Memory B cell (primary cell): ENCODE results near the gene SRRM2.

Experiments used
- ATAC-seq: fragments of 150-1000 bp; cut with Tn5 transposase; 2 replicates; pipeline ENCODE4 v1.10.0; 2021; ENCODE audit warnings: low read depth, mild to moderate bottlenecking, moderate library complexity
- DNase-seq, 2 donors: peaks; one replicate each; pipeline ENCODE4 v3.0.0; 2022; ENCODE audit warnings: low spot score in 2 of 2
- H3K27ac Mint-ChIP-seq: one replicate; pipeline ENCODE4 v1.8.0; 2022; ENCODE audit warnings: mild to moderate bottlenecking, moderate library complexity, mixed read lengths
- H3K27me3 Mint-ChIP-seq: one replicate; pipeline ENCODE4 v1.8.0; 2022; ENCODE audit warnings: mixed read lengths
- H3K36me3 Mint-ChIP-seq: one replicate; pipeline ENCODE4 v1.8.0; 2022; ENCODE audit warnings: mild to moderate bottlenecking, mixed read lengths
- H3K4me1 Mint-ChIP-seq: one replicate; pipeline ENCODE4 v1.8.0; 2022; ENCODE audit warnings: mixed read lengths
- H3K4me3 Mint-ChIP-seq: one replicate; pipeline ENCODE4 v1.8.0; 2022; ENCODE audit warnings: mild to moderate bottlenecking, moderate library complexity, mixed read lengths
- H3K9me3 Mint-ChIP-seq: one replicate; pipeline ENCODE4 v1.8.0; 2022; ENCODE audit warnings: mixed read lengths

SRRM2 gene

GRCh38 chr16:2739625-2740430, 12.6 kb upstream of the SRRM2 start:
- no peak overlapping the region for H3K27ac Mint-ChIP-seq
- H3K4me3 Mint-ChIP-seq = no peak overlapping the region
- no peaks in the 10 kb centered on the region for H3K4me1 Mint-ChIP-seq
- no peak for ATAC-seq
- no peaks in the 10 kb centered on the region for H3K36me3 Mint-ChIP-seq
- peaks cover 9% of the 10 kb centered on the region for H3K27me3 Mint-ChIP-seq
- no peak for DNase-seq
- no peaks in the 10 kb centered on the region for H3K9me3 Mint-ChIP-seq

DNA sequence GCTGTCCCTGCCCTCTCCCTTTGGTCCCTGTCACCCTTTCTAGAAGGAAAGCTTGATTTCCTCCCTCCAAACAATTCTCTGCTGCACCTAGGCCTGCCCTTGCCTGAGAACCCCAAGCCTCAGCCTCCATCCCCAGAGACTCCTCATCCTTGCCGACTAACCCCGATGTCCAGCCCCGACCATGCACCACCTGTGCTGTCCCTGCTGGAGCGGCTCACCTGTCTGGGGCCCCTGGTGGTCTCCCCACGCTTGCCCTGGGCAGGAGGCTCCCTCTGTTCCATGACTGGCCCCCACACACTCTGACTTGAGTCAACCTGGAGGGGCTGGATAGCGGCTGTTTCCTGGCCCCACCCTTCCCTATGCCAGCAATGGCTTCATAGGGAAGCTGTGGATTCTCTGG, 12.0 kb upstream of the SRRM2 start:
- ATAC-seq (no peak), DNase-seq (no peak)
- Mint-ChIP-seq H3K27ac (no peak overlapping the region), H3K4me3 (no peak overlapping the region), H3K9me3 (no peaks in the 10 kb centered on the region), H3K27me3 (peaks cover 9% of the 10 kb centered on the region), H3K36me3 (no peaks in the 10 kb centered on the region), H3K4me1 (no peaks in the 10 kb centered on the region)

GRCh38 chr16:2741168-2741567, 11.3 kb upstream of the SRRM2 start:
- no peaks in the 10 kb centered on the region for H3K4me1 Mint-ChIP-seq
- ATAC-seq (no peak), DNase-seq (no peak)
- no peak overlapping the region for H3K4me3 Mint-ChIP-seq
- H3K27me3 Mint-ChIP-seq = peaks cover 9% of the 10 kb centered on the region
- H3K9me3 Mint-ChIP-seq = no peaks in the 10 kb centered on the region
- H3K36me3 Mint-ChIP-seq = no peaks in the 10 kb centered on the region
- no peak overlapping the region for H3K27ac Mint-ChIP-seq

DNA sequence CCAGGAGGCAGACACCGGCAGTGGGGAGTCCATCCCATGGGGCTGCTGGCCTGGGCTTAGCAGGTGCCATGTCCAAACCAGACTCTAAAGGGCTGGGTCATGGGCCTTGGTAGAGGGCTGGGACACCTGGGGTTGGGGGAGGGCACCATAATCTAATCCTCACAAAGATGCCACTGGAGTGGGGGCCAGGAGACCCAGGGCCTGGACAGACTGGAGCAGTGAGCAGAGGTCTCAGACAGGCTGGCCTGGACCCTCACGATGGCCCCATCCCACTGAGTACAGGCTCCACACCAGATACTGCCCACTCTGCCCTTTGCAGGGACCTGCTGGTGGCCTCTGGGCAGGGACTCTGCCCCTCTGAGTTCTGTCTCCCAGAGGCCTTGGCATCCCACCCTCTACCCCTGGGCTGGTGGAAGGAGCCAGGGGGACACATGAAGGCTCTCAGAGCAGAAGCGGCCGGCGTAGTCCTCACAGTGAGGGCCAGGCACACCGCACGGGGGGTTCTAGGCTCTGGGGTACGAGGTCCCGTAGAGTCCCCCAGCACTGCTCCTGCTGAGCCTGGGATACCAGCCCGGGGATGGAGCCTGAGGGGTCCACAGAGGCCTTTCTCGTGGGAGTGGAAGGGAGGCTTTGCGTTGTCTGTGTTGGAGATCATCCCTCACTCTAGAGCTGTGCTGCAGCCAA, 10.0 kb upstream of the SRRM2 start:
- no peak for DNase-seq
- H3K36me3 Mint-ChIP-seq = no peaks in the 10 kb centered on the region

DNA sequence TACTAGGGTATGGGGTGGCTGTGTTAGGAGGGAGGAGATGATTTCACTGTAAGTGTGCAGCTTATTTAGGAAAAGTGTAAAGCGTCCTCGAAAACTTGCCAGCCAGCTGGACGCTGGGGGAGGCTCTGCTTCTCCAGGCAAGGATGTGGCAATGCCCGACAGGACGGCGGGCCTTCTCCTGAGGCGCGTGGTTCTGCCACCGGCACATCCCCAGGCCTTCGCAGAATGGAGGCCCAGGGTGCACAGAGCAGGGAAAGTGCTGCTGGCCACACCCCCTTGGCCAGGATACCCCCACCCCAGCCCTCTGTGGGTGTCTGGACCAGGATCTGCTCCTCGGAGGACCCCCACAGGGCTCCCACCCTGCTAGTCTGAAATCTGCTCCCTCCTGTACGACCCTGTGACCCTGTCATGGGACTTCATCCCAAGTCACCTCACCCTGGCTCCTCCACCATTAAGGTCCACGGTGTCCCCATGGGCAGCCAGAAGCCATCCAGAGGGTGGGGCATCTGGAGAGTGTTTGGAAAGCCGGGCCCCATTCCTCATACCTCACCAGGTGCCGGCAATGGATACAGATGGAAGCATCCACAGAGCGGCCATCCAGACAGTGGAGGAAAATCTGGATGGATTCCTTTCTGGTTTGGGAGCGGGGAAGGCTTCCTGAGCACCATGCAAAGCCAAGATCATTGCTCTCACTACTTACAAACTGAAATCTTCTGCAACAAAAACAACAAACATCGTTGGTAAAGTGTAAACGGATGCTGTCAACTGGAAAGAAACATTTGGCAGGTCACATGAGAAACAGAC, 9.2 kb upstream of the SRRM2 start:
- no peaks in the 10 kb centered on the region for H3K9me3 Mint-ChIP-seq
- no peak for ATAC-seq
- peaks cover 7% of the 10 kb centered on the region for H3K27me3 Mint-ChIP-seq
- no peak for DNase-seq
- H3K27ac Mint-ChIP-seq = no peak overlapping the region
- no peaks in the 10 kb centered on the region for H3K36me3 Mint-ChIP-seq
- H3K4me1 Mint-ChIP-seq = no peaks in the 10 kb centered on the region
- no peak overlapping the region for H3K4me3 Mint-ChIP-seq

More for the DNA sequence above, 10.0 kb upstream of the SRRM2 start:
- no peak for ATAC-seq
- Mint-ChIP-seq H3K4me3 (no peak overlapping the region), H3K9me3 (no peaks in the 10 kb centered on the region), H3K27ac (no peak overlapping the region), H3K4me1 (no peaks in the 10 kb centered on the region), H3K27me3 (peaks cover 7% of the 10 kb centered on the region)

DNA sequence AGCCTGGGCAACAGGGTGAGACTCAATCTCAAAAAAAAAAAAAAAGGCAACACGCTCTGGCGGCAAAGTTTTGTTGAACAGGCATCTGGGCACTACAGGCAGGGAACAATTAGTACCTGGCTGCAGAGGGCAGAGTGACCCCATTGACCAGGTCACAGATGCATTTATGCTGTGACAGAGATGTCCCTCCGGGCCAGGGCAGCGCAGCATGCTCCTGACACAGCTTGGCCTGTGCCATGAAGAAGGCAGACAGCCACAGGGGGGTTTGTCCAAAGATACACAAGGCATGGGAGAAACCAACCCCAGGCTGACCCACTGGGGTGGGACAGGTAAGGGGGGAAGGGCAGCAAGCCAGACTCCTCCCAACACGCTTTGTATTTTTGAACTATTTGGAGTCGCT, 7.7 kb upstream of the SRRM2 start:
- H3K4me1 Mint-ChIP-seq = no peaks in the 10 kb centered on the region
- DNase-seq (no peak), ATAC-seq (no peak)
- H3K9me3 Mint-ChIP-seq = no peaks in the 10 kb centered on the region
- no peak overlapping the region for H3K4me3 Mint-ChIP-seq
- peaks cover 4% of the 10 kb centered on the region for H3K27me3 Mint-ChIP-seq
- no peak overlapping the region for H3K27ac Mint-ChIP-seq
- no peaks in the 10 kb centered on the region for H3K36me3 Mint-ChIP-seq

GRCh38 chr16:2745116-2745890, 7.1 kb upstream of the SRRM2 start:
- DNase-seq (no peak), ATAC-seq (no peak)
- H3K27me3 Mint-ChIP-seq = peaks cover 3% of the 10 kb centered on the region
- H3K9me3 Mint-ChIP-seq = no peaks in the 10 kb centered on the region
- H3K4me3 Mint-ChIP-seq = no peak overlapping the region
- no peak overlapping the region for H3K27ac Mint-ChIP-seq
- H3K4me1 Mint-ChIP-seq = no peaks in the 10 kb centered on the region
- H3K36me3 Mint-ChIP-seq = peaks cover 2% of the 10 kb centered on the region

DNA sequence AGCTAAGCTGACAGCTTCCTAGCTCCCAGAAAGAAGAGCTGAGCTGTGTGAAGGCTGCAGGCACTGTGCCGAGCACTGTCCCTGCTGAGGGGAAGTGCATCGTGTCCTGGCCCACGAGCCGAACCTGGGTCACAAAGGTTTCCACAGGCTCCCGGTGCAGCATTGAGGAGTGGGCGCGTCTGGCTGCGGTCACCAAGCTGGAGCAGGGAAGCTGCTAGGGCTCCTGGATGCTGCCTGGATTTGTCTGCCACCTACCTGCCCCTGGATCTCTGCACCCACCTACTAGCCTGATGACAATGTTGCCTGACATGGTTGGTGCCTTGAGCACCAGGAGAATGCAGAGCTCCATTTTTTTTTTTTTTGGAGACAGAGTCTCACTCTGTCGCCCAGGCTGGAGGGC, 6.5 kb upstream of the SRRM2 start:
- no peaks in the 10 kb centered on the region for H3K27me3 Mint-ChIP-seq
- peaks cover 2% of the 10 kb centered on the region for H3K36me3 Mint-ChIP-seq
- DNase-seq (no peak), ATAC-seq (no peak)
- no peak overlapping the region for H3K4me3 Mint-ChIP-seq
- no peak overlapping the region for H3K27ac Mint-ChIP-seq
- H3K4me1 Mint-ChIP-seq = no peaks in the 10 kb centered on the region
- no peaks in the 10 kb centered on the region for H3K9me3 Mint-ChIP-seq

GRCh38 chr16:2748757-2749455, 3.5 kb upstream of the SRRM2 start:
- Mint-ChIP-seq H3K36me3 (peaks cover 6% of the 10 kb centered on the region), H3K27ac (no peak overlapping the region), H3K4me3 (no peak overlapping the region), H3K27me3 (no peaks in the 10 kb centered on the region), H3K9me3 (peaks cover 2% of the 10 kb centered on the region), H3K4me1 (peaks cover 9% of the 10 kb centered on the region)
- ATAC-seq (no peak), DNase-seq (no peak)

- H3K36me3 Mint-ChIP-seq = peaks cover 11% of the 10 kb centered on the region
- ATAC-seq (no peak), DNase-seq (no peak)
- no peaks in the 10 kb centered on the region for H3K27me3 Mint-ChIP-seq
- peaks cover 14% of the 10 kb centered on the region for H3K4me1 Mint-ChIP-seq
- no peak overlapping the region for H3K4me3 Mint-ChIP-seq
- no peak overlapping the region for H3K27ac Mint-ChIP-seq
- peaks cover 2% of the 10 kb centered on the region for H3K9me3 Mint-ChIP-seq
Observed at GRCh38 chr16:2749476-2749875, 3.0 kb upstream of the SRRM2 start.

- Mint-ChIP-seq H3K4me3 (no peak overlapping the region), H3K27me3 (no peaks in the 10 kb centered on the region), H3K27ac (peak overlapping the region; percentile 50), H3K4me1 (peaks cover 18% of the 10 kb centered on the region), H3K9me3 (peaks cover 2% of the 10 kb centered on the region), H3K36me3 (peaks cover 12% of the 10 kb centered on the region)
- DNase-seq (no peak), ATAC-seq (no peak)
Observed at GRCh38 chr16:2749936-2750335, 2.5 kb upstream of the SRRM2 start.

GRCh38 chr16:2751577-2752034, 832 bp upstream of the SRRM2 start:
- Mint-ChIP-seq H3K4me3 (peak overlapping the region; percentile 88), H3K36me3 (peaks cover 20% of the 10 kb centered on the region), H3K9me3 (peaks cover 2% of the 10 kb centered on the region), H3K27me3 (no peaks in the 10 kb centered on the region), H3K4me1 (peaks cover 33% of the 10 kb centered on the region), H3K27ac (peak overlapping the region; percentile 97)
- no peak for DNase-seq
- no peak for ATAC-seq
